OCI-LY7 (cell line): ENCODE measurements around the gene ADAM20. TPM values are rescaled to one million over a fixed set of nuclear protein-coding genes. Genes with fewer than 3 reads are reported as not detected.

Experiments used
- BruUV-seq: library from RNA; stranded (reverse); fragments of 400-500 nt; replicated peaks from 2 replicates; lab custom pipeline; 2021; lab: Mats Ljungman, UMichigan
- CTCF ChIA-PET: fragments of 300-600 bp; sonication (Branson Sonifier 250); formaldehyde crosslinking; loops from one replicate; lab custom pipeline; 2022; ENCODE audit warnings: antibody characterized with exemption; ENCODE audit not compliant: unreplicated experiment; lab: Charles Lee
- POLR2A ChIA-PET: fragments of 300-600 bp; sonication (Branson Sonifier 250); formaldehyde crosslinking; loops from one replicate; lab custom pipeline; 2022; ENCODE audit warnings: antibody characterized with exemption; lab: Charles Lee
- DNase-seq: peaks from one replicate; pipeline ENCODE4 v3.0.0-alpha.2; 2015; ENCODE audit warnings: low spot score
- H2AFZ ChIP-seq: fragments of 200-600 bp; sonication (generic), shearing (Covaris generic); 2 replicates; pipeline ENCODE4 v1.6.1; 2014; ENCODE audit warnings: mild to moderate bottlenecking, antibody characterized with exemption, low read length, moderate library complexity
- H3K27ac ChIP-seq: fragments of 200-600 bp; sonication (generic); 2 replicates; pipeline ENCODE4 v1.5.1; 2014; ENCODE audit warnings: mixed run types, low read depth, mild to moderate bottlenecking, moderate library complexity, low read length, inconsistent platforms; ENCODE audit not compliant: poor library complexity, severe bottlenecking
- H3K36me3 ChIP-seq: fragments of 200-600 bp; sonication (generic); 2 replicates; pipeline ENCODE4 v1.6.1; 2014; ENCODE audit warnings: mild to moderate bottlenecking, antibody characterized with exemption, low read length, moderate library complexity, mixed read lengths; ENCODE audit not compliant: insufficient read depth
- H3K4me1 ChIP-seq: fragments of 200-600 bp; sonication (generic); 2 replicates; pipeline ENCODE4 v1.5.1; 2014; ENCODE audit warnings: mild to moderate bottlenecking, low read length; ENCODE audit not compliant: insufficient read depth, poor library complexity, severe bottlenecking
- H3K4me2 ChIP-seq: fragments of 200-600 bp; sonication (generic); 2 replicates; pipeline ENCODE4 v1.6.1; 2014; ENCODE audit warnings: mild to moderate bottlenecking, low read length
- H3K4me3 ChIP-seq: fragments of 200-600 bp; sonication (generic); 2 replicates; pipeline ENCODE4 v1.5.1; 2014; ENCODE audit warnings: mild to moderate bottlenecking, low read depth, low read length; ENCODE audit not compliant: poor library complexity, severe bottlenecking
- H3K79me2 ChIP-seq: fragments of 200-600 bp; sonication (generic); 2 replicates; pipeline ENCODE4 v1.6.1; 2016; ENCODE audit warnings: low read depth, mild to moderate bottlenecking, low read length, moderate library complexity, mixed read lengths; ENCODE audit not compliant: insufficient read depth
- H3K9me2 ChIP-seq: fragments of 200-600 bp; sonication (generic); 2 replicates; pipeline ENCODE4 v1.6.1; 2016; ENCODE audit warnings: mild to moderate bottlenecking, low read length, mixed read lengths; ENCODE audit not compliant: insufficient read depth
- H3K9me3 ChIP-seq: fragments of 200-600 bp; sonication (generic); 2 replicates; pipeline ENCODE4 v1.6.1; 2014; ENCODE audit warnings: mild to moderate bottlenecking, mixed run types, low read length, mixed read lengths
- H4K20me1 ChIP-seq: fragments of 200-600 bp; sonication (generic); 2 replicates; pipeline ENCODE4 v1.6.1; 2014; ENCODE audit warnings: mild to moderate bottlenecking, antibody characterized with exemption, low read length, moderate library complexity, mixed read lengths; ENCODE audit not compliant: insufficient read depth
- CTCF ChIP-seq: fragments of 200-600 bp; sonication (generic); conservative IDR thresholded peaks from 2 replicates; pipeline ENCODE4 v1.5.1; 2014; ENCODE audit warnings: mild to moderate bottlenecking, antibody characterized with exemption, low read length, moderate library complexity, mixed read lengths
- EZH2phosphoT487 ChIP-seq: fragments of 200-600 bp; sonication (generic); IDR thresholded peaks from 2 replicates; pipeline ENCODE4 v1.6.1; 2018; ENCODE audit warnings: low read depth, borderline replicate concordance, mild to moderate bottlenecking, mixed run types, antibody characterized with exemption, low read length, moderate library complexity, mixed read lengths
- intact Hi-C: fragments of 100-400 bp; cut with micrococcal nuclease; formaldehyde crosslinking; loops from one replicate; pipeline ENCODE4 v1.10.0; 2022; ENCODE audit not compliant: unreplicated experiment
- total RNA-seq, 2 experiments: library from RNA; depleted of rRNA in 1 of 2; stranded (reverse); fragments of >200 nt in 1 of 2; shearing (Covaris generic) in 1 of 2; gene quantifications; 2 replicates each; pipeline ENCODE4 v1.2.3, GENCODE V29; 2014 to 2022

ADAM20 gene
- total RNA-seq, 2 experiments from 2014 or later: 0.23 to 0.88 TPM

- TF ChIP-seq EZH2phosphoT487: no peak
- no peak for TF ChIP-seq CTCF
- peaks cover 6% of the 10 kb centered on the region; the same call in 1 of the 2 replicates for H3K36me3 ChIP-seq
- no peaks in the 10 kb centered on the region for H3K9me3 ChIP-seq
- H3K4me3 ChIP-seq: no peak overlapping the region
- H3K27ac ChIP-seq: no peak overlapping the region
- ChIA-PET CTCF (no interaction called here), POLR2A (no interaction called here)
- H4K20me1 ChIP-seq: no peaks in the 10 kb centered on the region
- no peak overlapping the region for H3K4me2 ChIP-seq
- BruUV-seq: no TSS peak
- intact Hi-C loops: no loop called here
- H2AFZ ChIP-seq: no peak overlapping the region
- no peak for DNase-seq
- H3K9me2 ChIP-seq: no peaks in the 10 kb centered on the region
- no peaks in the 10 kb centered on the region for H3K79me2 ChIP-seq
- H3K4me1 ChIP-seq: no peaks in the 10 kb centered on the region
These were observed 36.3 kb upstream of the ADAM20 start for GRCh38 chr14:70571139-70571538.

DNA sequence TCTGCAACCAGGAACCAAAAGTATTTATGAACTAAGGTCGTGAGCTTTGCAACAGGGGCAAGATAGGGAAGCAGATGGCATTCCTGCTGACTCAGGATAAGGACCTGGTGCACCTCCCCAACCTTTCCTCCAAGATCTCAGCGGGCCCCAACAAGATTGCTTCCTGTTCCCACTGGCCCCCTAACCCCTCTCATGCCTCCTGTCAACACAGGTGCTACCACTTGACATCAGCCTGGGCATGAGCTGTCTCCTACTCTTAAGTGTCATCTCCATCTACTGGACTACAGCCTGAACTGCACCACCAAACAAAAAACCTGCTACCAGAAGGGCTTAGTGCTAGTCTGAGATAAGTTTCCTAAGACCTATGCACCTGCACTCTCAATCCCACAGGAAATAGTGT lies 33.0 kb upstream of the ADAM20 start:
- POLR2A ChIA-PET: interaction anchor here (0.7 kb wide), 1 partner anchor 19 kb away, joined by 4 read pairs; no protein-coding TSS in a partner anchor
- intact Hi-C loops: no loop called here

More for the DNA sequence above, 33.0 kb upstream of the ADAM20 start:
- Histone ChIP-seq H3K36me3 (peaks cover 36% of the 10 kb centered on the region; the same call in 1 of the 2 replicates), H3K27ac (no peak overlapping the region), H3K9me2 (no peaks in the 10 kb centered on the region), H2AFZ (no peak overlapping the region), H3K4me1 (no peaks in the 10 kb centered on the region), H3K9me3 (peaks cover 4% of the 10 kb centered on the region; the same call in 1 of the 2 replicates), H3K79me2 (no peaks in the 10 kb centered on the region), H3K4me3 (no peak overlapping the region), H3K4me2 (no peak overlapping the region), H4K20me1 (no peaks in the 10 kb centered on the region)
- no TSS peak for BruUV-seq
- TF ChIP-seq EZH2phosphoT487 (no peak), CTCF (peak; percentile 74)
- peak; percentile 52 for DNase-seq
- CTCF ChIA-PET: interaction anchor here (1.1 to 1.4 kb wide), 2 partner anchors 10 to 250 kb away, joined by 3 read pairs; no protein-coding TSS in a partner anchor
